ENCODE measurements around the gene KMT2C.

Gene KMT2C

DNA sequence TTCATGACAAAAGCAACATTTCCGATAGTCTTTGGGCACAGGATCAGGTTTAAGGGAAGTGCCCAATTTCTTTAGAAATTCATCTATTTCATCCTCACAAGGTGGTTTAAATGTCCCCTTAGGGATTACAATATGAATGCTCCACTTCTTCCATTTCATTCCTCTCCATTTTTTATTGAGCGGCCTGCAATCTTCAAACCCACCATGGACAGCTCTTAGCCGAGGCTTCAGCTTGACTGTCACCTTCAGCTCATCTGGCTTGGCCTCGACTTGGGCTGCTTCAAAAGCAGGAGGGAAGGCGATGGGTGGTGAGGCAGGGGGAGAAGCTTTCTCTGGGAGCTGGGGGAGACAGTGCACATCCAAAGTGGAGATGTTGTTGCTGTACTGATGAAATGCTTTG, 287.1 kb downstream of the KMT2C start:
- in situ Hi-C loops (cut with HindIII; ENCODE audit: low sequenced_read_pairs) = loop anchor here (25.0 kb wide), 1 partner anchor 361 kb away; no protein-coding TSS in a partner anchor

DNA sequence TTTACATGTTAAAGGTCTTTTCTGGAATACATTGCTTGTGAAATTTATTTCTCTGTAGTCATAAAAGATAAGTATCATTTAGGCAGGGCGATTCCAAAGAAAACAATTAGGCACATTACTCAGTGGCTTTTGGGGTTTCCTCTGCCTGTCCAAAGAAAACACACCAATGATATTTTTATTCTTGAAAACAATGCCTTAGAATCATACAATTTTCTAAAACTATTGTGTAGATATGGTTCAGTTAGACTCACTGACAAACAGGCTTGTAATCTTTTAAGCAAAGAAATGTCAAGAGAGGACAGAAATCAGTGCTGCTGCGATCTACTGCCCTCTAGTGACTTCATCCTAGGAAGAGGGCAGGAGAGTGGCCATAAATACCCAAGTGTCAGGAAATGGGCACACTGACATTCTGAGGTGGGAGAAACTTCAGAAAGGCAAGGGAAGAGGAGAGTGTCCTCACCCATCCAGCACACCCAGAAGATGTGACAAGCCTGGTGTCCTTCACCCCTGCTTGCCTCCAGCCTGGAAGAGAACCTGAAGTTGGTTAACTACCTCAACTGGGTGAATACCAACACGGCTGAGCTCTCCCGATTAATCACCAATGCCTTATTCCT, 289.8 kb downstream of the KMT2C start:
- in situ Hi-C loops (cut with HindIII; ENCODE audit: low sequenced_read_pairs) = loop anchor here (25.0 kb wide), 1 partner anchor 359 kb away; no protein-coding TSS in a partner anchor

DNA sequence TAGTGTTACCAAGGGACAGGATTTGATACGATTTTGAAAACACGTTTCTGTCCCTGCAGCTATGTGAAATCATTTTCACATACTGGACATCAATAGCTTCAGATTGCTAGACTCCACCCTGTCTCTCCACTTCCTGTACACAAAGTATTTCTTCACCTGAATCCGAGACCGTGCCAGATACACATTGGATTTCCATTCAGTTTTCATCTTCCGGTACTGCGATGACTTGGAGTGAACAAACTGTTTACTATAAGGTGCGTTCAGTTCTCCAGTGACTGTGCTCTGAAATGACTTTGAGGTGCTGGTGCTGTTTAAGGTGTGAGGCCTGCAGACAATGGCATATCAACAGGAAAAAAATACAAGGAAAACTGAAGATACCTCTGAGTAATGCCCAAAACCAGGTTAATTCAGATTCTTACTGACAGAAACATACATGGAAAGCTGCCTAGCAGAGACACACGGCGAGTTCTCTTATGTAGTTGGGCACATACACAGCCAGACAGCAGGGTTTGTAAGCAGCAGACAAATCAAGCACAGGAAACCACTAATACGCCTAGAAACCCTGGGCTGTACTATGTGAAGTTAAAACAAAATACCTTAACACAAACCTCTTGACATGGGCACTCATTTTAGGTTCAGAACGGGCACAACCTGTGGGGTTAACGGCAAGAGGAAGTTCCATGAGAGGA, 291.1 kb downstream of the KMT2C start:
- in situ Hi-C loops (cut with HindIII; ENCODE audit: low sequenced_read_pairs) = loop anchor here (25.0 kb wide), 1 partner anchor 357 kb away; no protein-coding TSS in a partner anchor

DNA sequence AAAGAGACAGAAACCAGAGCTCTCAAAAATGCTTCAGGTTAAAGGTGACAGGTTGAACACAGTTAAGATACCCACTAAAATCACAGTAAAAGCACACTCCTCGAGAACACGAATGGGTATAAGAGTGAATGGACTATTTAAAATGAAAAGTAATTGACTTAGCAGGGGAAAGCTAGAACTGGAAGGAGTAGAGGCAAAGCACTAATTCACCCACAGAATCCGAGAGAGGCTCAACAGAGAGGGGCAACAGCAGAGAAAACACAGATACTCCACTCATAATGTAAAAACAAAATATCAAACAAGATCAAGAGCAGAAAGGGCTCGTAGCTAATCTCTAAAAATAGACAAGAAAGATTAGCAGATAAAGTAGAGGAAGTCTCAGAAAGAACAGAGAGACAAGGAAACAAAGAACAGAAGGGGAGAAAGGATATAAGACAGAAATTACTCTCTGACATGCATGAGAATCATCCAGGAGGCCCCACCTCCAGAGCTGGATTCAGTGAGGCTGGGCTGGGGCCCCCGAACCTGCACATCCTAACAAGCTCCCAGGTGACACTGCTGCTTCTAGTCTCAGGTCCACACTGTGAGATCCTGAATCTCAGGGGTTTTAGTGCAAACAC, 292.7 kb downstream of the KMT2C start:
- in situ Hi-C loops (cut with HindIII; ENCODE audit: low sequenced_read_pairs) = loop anchor here (25.0 kb wide), 1 partner anchor 356 kb away; no protein-coding TSS in a partner anchor

DNA sequence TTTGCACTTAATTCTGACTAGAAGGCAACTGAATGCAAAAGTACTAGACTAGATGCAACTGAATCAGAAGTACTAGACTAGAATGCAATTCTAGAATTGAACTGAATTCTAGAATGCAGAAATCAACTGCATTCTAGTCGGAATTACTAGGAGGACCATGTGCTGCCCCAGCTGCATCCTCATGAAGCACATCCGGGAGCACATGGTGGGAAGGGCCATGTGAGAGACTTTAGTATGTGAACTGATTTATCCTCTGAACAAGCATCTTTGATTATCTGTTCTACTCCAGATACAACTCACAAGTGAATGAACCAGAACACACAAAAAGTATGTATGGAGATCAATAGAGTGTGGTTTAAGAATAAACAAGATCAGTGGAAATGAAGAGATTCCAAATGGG, 295.2 kb downstream of the KMT2C start:
- in situ Hi-C loops (cut with HindIII; ENCODE audit: low sequenced_read_pairs) = loop anchor here (25.0 kb wide), 1 partner anchor 353 kb away; no protein-coding TSS in a partner anchor

DNA sequence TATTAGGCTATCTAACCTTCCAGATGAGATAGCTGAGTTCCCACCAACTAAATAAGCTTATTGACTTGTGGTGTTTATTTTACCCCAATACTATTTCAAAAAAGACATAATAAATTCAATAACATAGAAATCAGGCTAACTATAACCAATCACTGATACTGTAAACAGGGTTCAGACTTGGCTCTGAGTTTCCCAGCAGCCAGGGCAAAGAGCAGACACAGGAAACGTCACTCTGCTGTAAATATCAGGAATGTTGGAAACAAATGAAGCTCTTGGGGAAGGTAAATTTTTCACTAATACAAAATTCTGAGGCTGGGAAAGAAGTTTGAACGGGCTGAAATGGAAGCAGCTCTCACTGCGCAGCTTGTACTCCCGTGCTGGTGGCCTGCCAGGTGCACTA, 295.7 kb downstream of the KMT2C start:
- in situ Hi-C loops (cut with HindIII; ENCODE audit: low sequenced_read_pairs) = loop anchor here (25.0 kb wide), 1 partner anchor 353 kb away; no protein-coding TSS in a partner anchor

DNA sequence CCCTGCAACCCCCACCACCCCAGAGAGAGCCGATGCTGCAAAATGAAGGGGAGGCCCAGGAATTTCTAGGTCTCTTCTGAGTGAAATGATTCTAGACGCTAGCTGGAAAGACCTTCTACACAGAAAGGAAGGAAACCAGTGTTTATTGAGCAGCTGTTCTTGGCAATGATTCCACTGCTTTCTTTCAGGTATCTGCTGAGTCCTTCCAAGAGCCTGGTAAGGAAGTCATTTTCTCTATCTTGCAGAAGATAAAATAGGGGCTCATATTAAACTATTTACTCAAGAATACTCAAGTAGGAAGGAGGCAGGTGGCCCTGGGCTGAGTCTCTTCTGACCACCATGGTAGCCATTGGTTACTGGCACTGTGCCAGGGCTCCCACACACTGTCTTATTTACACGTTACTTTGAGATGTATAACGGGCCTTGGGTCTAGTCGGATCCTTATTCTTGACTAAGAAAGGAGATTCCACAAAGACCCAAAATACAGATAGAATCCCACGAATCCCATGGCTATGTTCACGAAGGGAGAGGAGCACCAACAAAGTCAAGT, 298.3 kb downstream of the KMT2C start:
- in situ Hi-C loops (cut with HindIII; ENCODE audit: low sequenced_read_pairs) = loop anchor here (25.0 kb wide), 1 partner anchor 350 kb away; no protein-coding TSS in a partner anchor

DNA sequence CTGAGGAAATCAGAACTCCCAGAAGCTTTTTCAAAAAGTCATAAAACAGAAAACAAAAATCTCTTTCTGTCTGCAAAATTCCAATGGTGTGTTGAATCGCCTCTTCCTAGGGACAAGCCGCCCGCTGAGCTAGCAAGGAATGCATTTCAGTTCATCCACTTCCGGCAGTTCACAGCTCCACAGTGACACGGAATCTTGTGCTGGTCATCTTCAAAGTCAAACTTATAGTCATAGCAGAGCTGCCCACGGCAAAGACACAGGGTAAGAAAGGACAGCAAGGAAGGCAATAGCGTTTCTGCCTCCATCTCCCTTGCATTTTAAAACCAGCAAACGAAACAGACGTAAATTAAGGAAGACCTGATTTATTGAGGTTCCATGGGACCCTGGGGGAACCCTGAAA, 299.1 kb downstream of the KMT2C start:
- in situ Hi-C loops (cut with HindIII; ENCODE audit: low sequenced_read_pairs) = loop anchor here (25.0 kb wide), 1 partner anchor 349 kb away; no protein-coding TSS in a partner anchor

DNA sequence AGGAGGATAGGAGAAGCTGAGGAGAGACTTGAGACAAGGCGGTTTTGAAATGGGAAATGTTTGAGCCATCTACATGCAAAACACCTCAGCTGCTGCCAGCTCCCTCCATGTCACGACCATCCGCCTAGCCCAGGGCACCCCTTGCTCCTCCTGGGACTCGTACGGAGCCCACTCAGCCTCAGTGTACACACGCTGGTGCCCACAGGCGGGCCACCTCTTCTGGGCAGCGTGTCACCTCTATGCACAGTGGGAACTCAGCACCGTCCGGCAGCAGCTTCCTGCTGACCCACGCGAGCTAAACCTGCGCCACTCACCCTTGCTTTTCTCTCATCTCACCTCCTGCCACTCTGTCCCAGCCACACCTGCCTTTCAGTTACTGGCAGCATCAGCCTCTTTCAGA, 302.0 kb downstream of the KMT2C start:
- in situ Hi-C loops (cut with HindIII; ENCODE audit: low sequenced_read_pairs) = loop anchor here (25.0 kb wide), 1 partner anchor 347 kb away; no protein-coding TSS in a partner anchor

DNA sequence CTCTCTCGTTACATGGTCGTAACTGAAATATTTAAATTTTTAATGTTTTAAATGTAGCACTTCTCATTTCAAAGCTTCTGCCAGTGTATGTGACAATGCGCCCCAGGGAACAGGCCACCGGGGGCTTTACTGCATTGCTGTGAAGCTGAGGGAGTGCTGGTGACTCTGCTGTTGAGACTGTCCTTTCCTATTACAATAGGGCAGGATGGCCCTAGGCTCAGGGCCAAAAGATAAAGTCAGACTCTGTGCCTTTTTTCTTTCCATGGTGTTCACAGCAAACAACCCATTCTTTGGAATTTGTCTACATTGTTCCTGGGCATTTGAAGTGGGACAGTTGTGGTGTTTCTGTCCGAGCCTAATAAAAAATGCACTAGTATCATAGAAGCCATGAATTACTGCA, 303.0 kb downstream of the KMT2C start:
- in situ Hi-C loops (cut with HindIII; ENCODE audit: low sequenced_read_pairs) = loop anchor here (25.0 kb wide), 1 partner anchor 346 kb away; no protein-coding TSS in a partner anchor

DNA sequence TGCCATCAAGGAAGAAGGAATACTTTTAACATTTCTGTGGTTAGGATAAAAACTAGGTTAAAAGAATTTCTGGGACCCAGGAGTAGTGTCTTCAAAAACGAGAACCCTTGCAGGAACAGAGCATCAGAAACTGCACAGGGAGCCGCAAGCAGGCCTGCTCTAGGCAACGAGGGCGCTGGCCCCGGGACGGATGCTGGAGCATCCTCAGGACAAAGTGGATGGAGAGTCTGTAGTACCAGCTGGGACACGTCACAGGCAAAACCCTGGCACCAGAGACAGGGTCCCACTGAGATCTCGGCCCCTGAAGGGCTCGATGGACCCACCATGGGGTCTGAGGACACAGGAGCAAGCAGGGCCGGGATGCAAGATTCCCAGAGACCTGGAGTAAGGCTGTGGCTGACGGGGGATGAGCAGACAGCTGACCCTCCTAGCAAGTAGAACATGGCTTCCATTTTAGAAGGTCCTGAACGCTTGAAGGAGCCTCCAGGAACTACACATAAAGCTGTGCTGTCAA, 303.8 kb downstream of the KMT2C start:
- in situ Hi-C loops (cut with HindIII; ENCODE audit: low sequenced_read_pairs) = loop anchor here (25.0 kb wide), 1 partner anchor 345 kb away; no protein-coding TSS in a partner anchor

DNA sequence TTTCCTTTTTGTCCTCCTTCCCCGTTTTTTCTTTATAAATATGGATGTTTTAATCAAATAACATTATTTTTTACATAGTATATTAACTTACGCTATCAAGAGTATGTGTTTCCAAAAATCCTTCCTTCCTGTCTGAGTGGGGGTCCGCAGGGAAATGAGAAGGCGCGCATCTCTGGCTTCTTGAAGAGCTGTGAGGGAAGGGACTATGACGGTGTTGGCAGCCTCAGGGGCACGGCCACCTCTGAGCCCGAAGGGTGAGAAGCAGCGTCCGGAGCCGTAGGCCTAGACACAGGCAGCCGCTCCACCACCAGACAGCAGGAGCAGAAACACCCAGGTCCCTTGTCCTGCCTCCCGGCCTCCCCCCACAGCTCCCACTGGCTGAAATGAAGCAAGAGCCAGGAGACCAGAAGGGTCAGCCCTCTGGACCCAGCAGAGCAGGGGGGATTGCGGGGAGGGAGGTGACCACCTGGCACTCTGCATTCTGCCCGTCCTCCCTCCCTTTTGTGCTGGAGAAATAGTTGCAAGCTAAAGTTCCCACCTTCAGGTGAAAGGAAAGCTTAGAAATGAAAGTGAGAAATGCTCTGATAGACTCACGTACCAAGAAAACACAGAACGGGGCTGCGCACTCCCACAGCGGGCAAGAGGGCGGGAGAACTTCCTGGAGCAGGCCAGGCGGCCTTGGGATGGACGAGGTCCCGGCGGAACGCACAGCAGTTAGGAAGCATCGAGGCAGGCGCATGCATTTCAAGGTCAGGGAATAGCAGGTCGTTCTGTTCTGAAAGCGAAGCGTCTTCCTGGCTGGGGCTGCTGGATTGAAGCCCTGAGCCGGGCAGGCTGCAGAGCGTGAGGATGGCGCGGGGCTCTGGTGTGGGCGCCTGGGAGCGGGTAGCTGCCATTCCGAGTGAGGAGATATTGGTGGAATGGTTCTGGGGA, 304.9 kb downstream of the KMT2C start:
- in situ Hi-C loops (cut with HindIII; ENCODE audit: low sequenced_read_pairs) = loop anchor here (25.0 kb wide), 1 partner anchor 344 kb away; no protein-coding TSS in a partner anchor

DNA sequence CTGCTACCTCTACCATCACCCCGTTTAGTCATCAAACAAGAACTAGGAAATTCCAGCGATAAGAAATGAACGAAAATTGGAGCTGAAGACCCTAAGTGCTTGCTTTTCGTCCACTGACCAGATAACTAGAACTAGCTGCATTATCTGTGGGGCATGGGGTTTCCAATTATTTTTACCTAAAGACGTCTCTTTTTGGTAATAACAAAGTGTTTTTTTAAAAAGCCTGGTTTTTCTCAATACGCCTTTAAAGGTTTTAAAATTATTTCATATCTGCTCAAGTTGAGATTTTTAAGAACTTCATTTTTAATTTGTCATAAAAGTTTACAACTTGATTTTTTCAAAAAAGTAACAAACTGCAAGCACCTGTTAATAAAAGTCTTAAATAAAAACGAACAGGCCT, 306.1 kb downstream of the KMT2C start:
- in situ Hi-C loops (cut with HindIII; ENCODE audit: low sequenced_read_pairs) = loop anchor here (25.0 kb wide), 1 partner anchor 342 kb away; no protein-coding TSS in a partner anchor

DNA sequence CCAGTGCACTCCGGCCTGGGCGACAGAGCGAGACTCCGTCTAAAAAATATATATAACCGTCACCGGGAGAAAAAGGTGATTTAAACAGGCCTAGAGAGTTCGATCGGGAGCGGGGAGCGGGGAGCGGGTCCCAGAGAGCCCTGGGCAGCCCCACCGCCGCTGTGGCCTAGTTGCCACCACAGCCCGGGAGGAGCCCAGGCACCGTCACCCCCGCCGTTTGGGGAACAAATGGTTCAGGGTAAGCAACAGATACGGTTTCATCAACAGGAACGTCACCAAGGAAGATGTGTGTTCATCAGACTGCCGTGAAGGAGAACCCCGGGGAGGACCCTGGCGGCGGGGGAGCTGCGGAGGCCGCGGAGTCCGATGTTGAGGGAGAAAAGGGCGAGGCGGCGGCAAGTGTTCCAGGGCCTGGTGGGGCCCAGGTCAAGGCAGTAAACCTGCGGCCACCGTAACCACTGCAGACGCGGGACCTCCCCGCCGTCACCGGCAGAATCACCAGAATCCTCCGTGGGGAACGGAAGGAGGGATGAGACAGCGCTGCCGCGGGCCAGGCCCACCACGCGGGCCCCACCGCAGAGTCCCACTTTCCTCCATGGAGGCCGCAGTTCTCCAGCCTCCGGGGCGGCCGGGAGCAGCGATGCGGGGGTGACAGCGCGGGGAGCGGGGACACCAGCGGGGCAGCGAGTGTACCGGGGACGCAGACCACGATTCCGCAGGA, 306.9 kb downstream of the KMT2C start:
- in situ Hi-C loops (cut with HindIII; ENCODE audit: low sequenced_read_pairs) = loop anchor here (25.0 kb wide), 1 partner anchor 342 kb away; no protein-coding TSS in a partner anchor

DNA sequence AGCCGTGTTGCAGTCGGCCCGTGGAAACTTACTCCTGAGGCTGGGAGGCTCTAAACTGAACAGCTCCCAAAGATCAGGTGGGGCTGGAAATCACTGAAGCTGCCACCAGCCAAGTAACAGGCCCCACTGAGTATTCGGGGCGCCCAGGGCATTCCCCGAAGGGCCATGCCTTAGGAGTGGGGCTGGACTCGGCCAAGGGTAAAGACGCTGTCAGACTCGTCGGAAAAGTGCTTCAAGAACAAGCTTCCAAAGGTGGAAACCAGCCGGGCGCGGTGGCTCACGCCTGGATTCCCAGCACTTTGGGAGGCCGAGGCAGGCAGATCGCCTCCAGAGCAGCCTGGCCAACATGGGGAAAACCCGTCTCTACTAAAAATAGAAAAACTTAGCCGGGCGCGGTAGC, 307.6 kb downstream of the KMT2C start:
- in situ Hi-C loops (cut with HindIII; ENCODE audit: low sequenced_read_pairs) = loop anchor here (25.0 kb wide), 1 partner anchor 341 kb away; no protein-coding TSS in a partner anchor

DNA sequence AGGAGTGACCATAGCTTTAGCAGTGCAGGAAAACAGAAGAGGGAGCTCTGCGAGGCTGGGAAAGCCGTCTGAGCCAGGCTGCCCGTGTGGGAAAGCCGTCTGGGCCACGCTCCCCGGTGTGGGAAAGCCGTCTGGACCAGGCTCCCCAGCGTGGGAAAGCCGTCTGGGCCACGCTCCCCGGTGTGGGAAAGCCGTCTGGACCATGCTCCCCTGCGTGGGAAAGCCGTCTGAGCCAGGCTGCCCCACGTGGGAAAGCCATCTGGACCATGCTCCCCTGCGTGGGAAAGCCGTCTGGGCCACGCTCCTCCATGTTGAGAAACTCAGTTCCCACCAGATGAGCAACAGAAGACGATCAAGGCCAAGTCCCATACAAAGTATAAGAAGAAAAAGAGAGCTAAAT, 308.6 kb downstream of the KMT2C start:
- in situ Hi-C loops (cut with HindIII; ENCODE audit: low sequenced_read_pairs) = loop anchor here (25.0 kb wide), 1 partner anchor 340 kb away; no protein-coding TSS in a partner anchor

DNA sequence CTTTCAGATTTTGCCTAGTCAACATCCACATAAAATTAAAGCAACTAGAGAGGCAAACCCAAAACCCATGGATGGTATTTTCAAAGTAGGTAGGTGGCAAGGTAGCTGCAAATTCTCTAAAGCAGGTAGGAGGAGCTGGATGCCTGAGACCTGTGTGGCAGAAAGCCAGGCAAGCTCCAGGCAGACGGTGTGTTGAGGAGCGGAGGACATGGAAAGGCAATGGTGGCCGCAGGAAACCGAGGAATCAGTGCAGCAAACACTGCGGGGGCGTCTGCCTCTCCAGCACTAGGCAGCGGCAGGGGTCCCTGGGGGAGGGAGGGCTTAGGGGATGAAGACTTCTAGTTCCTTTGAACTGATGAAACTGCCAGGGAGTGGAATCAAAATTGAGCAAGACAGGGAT, 309.1 kb downstream of the KMT2C start:
- in situ Hi-C loops (cut with HindIII; ENCODE audit: low sequenced_read_pairs) = loop anchor here (25.0 kb wide), 1 partner anchor 339 kb away; no protein-coding TSS in a partner anchor

DNA sequence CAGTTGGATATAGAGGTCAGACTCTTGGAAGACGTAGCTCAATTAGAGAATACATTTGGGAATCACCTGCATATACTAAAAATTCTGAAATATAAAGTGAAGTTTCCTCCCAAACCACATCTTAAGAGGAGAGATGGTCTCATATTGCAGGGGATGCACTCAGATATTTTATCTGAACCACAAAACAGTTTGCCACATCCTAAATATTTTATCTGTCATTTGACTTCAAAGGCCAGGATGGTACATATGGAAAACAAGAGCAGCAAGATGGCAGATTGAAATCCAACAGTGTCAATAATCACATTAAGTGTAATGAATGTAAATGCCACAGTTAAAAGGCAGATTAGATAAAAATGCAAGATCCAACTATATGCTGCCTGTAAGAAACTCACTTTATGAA, 313.3 kb downstream of the KMT2C start:
- in situ Hi-C loops (cut with HindIII; ENCODE audit: low sequenced_read_pairs) = no loop called here

DNA sequence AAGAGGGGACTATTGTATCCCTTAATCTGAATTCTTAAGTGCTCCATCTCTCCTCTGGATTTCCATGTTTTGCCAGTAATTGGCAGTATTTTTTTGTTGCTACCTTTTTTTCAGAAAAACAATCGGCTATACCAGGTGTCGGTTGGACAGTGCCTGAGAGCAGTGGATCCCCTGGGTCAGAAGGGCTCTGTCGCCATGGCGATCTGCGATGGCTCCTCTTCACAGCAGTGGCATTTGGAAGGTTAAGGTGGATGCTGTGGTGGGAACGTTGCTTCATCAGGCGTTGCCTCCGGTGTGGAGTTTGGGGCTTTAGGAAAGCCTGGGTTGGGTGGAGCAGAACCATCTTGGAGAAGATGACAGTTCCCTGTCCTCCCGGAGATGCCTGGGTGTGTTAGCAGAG, 314.4 kb downstream of the KMT2C start:
- in situ Hi-C loops (cut with HindIII; ENCODE audit: low sequenced_read_pairs) = no loop called here

Data from endothelial cell of hepatic sinusoid (primary cell).